Kidney glomerular epithelial cell (primary cell): Measurements from ENCODE around the gene PSMB3.
A peak's percentile ranks its signal among the peaks of the same experiment; 100 is the strongest.
"Not testable (repeated sequence)": the region's sequence is repeated elsewhere in the genome, so short reads cannot be mapped to it uniquely, and the experiment has no call there.

Experiments
- DNase-seq: peaks from one replicate; lab custom pipeline; 2025; lab: John Stamatoyannopoulos, UW

Gene PSMB3

GRCh38 chr17:38749223-38750043, 3.1 kb upstream of the PSMB3 start:
- DNase-seq = peak; percentile 51

DNA sequence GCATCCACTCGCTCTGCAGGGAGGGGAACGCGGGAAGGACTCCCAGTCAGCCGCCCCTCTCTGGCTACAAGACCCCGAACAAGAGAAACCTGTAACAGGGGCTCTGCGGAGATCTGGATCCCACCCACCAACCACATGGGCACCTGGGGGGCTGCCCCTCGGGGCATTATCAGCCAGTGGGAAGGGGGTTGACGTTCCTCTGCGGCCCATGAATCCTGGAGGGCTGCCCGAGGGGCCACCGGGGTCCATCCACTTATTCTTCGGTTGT, 2.6 kb upstream of the PSMB3 start:
- no peak for DNase-seq

DNA sequence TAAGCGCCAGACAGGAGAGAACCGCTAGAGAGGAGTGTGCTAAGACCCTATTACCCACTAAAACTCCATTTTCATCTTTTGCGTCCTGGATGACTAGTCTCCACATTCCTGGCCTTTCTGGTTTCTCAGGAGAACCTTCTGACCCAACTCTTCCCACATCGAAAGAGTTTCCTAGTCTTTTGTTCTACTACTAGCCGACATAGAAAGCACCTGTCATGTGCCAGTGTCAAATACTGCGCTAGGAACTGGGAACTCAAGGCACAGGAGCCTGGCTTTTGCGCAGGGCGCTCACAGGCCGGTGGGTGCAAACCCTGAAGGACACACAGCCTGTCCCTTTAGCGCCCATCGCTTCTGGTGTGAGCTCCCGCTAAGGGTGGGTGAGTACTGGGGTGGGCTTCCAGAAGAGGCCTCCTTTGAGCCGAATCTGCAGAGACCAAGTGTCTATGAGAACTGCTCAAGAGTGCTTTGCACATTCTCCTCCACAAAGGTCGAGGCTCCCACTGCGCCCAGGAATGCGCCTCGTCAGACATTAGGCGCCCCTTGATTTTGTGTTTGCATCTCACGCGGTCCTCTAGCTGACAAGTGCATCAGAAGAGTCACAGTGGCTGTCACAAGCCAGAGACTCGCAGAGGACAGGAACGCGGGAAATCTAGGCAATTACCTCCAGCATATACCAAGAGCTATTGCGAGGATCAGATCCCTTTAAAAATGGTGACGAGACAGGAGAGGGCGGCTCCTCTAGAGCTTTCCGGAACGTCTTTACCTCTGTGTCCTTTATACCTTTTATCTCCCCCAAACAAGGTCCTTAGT, 2.0 kb upstream of the PSMB3 start:
- no peak for DNase-seq

GRCh38 chr17:38751144-38751807, 1.3 kb upstream of the PSMB3 start:
- peak; percentile 46 for DNase-seq

DNA sequence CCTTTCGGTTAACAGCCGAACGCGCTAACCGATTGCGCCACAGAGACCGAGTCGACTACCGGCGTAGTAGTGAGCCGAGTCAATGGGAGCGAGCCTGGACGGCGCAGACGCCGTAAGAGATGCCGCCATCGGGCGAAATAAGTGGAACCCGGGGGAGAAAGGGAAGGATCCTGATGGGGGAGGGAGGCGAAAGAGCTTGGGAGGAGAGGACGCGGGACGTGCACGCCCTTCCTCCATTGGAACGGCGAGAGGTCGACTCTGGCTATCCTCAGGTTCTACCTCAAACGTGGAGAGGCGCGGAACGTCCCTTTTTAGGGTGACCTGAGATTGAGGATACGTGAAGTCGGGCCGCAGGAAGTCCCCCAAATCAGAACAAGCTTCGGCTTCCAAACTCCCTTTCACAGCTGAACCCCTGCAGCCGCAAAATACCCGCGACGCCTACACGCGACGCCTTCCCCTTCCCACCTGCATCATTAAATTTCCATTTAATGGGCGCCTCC, 683 bp upstream of the PSMB3 start:
- DNase-seq = peak; percentile 74

DNA sequence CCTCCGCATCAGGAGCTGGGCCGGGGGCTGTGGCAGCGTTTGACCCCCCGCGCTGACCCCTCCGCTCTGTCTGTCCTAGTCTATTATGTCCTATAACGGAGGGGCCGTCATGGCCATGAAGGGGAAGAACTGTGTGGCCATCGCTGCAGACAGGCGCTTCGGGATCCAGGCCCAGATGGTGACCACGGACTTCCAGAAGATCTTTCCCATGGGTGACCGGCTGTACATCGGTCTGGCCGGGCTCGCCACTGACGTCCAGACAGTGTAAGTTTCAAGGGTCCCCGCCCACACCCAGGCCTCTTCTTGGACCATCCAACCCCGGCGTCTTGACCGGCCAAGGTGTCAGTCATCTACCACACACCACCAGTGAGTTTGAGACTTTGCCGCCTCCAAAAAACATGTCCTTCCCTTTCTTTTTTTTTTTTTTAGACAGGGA, 548 bp downstream of the PSMB3 start:
- no peak for DNase-seq

GRCh38 chr17:38761612-38762011, 9.1 kb downstream of the PSMB3 start:
- no peak for DNase-seq

- DNase-seq = no peak
Observed at GRCh38 chr17:38762231-38762630, 9.7 kb downstream of the PSMB3 start.

DNA sequence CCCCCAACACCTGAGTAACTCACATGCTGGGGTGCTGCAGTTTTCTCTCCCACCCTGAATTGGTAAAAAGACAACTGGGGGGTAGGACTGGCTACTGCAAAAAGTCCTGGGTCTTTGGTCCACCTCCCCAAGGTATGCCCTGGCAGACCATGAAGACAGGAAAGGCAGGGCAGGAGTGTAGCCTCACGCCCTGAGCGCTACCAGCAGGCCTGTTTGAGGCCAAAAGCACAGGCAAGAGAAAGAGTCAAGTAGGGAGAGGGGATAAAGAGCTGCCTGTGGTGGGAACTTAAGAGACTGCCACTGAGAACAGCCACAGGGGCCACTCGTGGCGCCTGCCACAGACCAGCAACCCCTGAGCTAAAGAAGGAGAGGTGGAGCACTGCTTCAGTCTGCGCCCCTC, 13.8 kb downstream of the PSMB3 start:
- DNase-seq = no peak

GRCh38 chr17:38768417-38768816, 15.9 kb downstream of the PSMB3 start:
- no peak for DNase-seq

GRCh38 chr17:38773258-38773657, 20.7 kb downstream of the PSMB3 start:
- DNase-seq = no peak

DNA sequence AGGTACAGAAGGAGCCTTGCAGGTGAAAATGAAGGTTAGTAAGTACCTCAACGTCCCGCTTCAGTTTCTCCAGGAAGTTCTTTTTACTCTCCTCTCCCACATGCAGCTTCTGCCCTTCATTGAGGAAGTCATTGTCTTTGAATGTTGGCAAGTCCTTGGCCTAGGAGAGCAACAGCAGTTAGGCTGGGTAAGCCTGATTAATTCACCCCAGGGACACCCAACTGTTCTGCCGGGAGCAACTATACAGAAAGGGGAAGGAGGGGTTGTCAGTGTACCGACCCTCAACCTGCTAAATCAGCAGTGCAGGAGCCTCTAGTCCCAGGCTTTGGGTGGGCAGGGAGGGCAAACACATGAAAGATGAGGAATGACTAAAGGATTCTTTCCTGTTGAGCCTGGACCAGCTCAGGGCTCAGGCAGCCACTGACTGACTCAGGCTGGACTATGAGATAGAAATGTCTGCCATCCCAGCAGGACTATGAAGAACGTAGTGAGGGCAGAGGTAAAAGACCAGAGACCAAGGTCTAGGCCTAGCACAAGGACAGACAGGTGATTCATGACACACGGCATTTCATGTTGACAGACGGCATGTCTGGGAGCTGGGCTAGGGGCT, 25.2 kb downstream of the PSMB3 start:
- no peak for DNase-seq

DNA sequence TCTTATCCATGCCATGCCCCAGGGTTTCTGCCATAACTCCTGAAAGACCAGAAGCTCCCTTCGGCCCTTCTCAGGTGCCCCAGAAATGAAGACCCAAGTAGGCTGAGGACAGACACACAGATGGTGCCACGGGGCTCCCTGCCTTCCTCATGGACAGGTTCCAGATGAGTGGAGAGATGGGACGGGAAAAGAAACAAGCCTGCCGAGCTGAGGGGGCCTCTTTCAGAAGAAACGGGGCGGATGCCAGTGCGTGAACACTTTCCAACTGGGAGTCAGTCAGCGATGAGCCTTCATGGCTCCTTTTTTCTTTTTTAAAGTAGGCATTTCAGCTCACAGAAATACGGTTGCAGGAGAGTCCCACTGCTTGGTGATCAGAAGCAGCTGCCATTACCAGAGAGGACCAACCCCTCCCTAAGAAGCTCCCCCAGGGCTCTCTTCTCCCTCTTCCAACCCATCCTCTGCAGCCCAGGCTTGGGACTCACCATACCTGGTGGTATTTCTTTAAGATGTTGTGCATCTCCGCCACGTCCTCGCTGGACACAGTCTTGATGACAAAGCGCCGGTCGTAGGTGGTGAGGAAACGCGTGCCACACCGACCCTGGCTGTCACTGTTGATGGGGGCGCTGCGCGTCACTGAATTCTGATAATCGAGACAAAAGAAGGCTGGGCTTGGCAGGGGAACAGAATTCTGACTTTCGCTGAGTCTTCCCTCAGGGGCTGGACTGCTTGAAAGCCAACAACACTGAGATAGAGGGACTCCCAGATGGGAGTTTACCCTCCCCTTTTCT, 27.6 kb downstream of the PSMB3 start:
- DNase-seq = no peak

DNA sequence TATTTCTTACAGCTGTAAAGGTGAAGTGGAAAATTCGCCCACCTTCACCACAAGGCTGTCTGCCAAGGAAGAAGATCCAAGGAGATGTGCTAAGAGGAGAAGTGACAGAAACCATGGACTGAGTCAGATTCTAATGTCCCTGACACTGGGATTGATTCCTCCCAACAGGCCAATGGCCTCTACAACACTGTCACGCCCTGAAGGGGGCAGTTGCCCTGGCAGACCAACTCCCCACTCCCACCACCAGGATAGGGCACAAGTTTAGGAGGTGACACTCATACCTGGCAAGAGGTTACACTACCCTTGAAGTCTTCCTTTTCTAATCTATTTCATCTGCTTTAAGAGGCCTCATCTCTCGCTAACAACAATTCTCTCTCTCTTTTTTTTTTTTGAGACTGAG, 30.7 kb downstream of the PSMB3 start:
- no peak for DNase-seq

DNA sequence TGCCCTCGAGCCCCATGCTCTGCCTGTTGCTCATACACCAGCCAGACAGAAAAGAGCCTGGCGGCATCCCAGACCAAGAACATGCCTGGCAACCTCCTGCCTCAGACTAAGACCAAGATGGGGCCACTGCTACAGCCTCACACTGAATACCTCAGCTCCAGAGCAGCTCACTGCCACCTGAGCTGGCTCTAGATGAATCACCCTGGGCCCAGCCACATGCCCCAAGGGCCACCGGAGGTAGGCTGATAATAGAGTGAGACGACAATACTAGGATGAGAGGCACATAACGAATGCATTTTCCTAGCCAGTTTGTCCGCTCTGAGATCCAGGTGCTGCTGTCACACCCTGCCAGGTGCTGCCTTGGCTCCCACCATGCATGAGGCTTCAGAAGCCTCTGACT, 33.8 kb downstream of the PSMB3 start:
- no peak for DNase-seq

DNA sequence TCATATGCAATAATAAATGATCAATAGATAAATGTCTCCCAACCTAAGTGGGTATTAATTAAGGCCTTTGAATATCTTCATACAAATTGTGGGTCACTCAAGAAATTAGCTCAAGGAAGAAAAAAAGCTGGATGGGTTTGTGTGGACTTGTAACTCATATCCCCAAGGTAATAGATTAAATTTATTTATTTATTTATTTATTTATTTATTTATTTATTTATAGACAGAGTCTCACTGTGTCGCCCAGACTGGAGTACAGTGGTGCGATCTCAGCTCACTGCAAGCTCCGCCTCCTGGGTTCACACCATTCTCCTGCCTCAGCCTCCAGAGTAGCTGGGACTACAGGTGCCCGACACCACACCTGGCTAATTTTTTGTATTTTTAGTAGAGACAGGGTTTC, 35.5 kb downstream of the PSMB3 start:
- DNase-seq = not testable (repeated sequence)

DNA sequence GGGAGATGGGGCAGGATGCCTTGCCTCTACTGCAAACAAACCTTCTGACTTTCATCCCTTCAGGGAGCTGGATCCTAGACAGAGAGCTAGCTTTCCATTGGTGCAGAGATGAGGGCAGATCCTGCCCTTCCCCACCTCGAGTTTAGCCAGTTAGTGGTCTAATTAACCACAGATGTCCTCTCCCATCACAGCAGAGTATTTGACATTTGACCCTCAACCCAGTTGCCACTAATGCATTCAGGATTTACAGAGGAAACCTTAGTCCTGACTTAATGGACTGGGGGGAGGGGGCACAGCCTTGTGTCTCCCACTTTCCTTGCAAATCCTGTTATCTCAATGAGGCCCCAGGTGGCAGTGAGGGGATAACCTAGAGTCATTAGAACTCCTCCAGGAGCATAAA, 36.6 kb downstream of the PSMB3 start:
- DNase-seq = no peak

DNA sequence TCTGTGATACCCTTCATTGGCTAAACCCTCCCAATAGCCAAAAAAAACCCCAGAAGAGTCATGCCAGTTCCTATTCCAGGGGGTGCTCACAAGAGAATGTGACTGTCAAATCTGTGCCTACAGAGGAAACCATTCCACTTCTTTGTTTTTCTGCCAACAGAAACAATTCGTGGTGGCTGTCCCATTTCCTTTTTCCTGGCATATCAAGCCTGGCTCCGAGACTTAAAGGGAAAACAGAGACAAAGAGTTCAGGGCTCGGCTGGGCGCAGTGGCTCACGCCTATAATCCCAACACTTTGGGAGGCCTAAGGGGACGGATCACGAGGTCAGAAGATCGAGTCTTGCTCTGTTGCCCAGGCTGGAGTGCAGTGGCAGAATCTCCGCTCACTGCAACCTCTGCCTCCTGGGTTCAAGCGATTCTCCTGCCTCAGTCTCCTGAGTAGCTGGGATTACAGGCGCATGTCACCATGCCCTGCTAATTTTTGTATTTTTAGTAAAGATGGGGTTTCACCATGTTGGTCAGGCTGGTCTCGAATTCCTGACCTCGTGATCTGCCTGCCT, 37.7 kb downstream of the PSMB3 start:
- DNase-seq = not testable (repeated sequence)

DNA sequence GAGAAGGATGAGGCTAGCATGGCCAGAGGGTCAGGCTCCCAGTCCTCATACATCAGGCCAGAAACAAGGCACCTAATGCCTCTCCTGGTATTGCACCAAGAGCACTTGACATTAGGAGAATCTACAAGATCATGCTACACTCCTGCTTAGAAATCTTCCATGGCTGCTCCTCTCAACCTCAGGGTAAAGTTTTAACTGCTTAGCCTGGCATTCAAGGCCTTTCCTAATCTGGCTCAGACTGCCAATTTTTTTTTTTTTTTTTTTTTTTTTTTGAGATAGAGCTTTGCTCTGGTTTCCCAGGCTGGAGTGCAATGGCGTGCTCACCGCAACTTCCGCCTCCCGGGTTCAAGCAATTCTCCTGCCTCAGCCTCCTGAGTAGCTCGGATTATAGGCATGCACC, 38.6 kb downstream of the PSMB3 start:
- no peak for DNase-seq

DNA sequence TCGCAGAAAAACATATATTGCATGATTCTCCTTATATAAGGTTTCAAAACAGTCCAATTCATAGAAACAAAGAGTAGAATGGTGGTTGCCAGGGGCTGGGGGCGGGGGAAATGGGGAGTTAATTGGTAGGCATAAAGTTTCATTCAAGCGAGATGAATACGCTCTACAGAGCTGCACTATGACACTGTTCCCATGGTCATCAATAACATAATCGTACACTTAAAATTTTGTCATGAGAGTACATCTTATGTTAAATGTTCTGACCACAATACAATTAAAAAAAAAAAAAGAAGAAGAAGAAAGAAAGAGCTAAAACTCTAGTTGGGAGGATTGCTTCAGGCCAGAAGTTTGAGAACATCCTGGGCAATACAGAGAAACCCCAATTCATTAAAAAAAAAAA, 41.7 kb downstream of the PSMB3 start:
- DNase-seq = no peak

DNA sequence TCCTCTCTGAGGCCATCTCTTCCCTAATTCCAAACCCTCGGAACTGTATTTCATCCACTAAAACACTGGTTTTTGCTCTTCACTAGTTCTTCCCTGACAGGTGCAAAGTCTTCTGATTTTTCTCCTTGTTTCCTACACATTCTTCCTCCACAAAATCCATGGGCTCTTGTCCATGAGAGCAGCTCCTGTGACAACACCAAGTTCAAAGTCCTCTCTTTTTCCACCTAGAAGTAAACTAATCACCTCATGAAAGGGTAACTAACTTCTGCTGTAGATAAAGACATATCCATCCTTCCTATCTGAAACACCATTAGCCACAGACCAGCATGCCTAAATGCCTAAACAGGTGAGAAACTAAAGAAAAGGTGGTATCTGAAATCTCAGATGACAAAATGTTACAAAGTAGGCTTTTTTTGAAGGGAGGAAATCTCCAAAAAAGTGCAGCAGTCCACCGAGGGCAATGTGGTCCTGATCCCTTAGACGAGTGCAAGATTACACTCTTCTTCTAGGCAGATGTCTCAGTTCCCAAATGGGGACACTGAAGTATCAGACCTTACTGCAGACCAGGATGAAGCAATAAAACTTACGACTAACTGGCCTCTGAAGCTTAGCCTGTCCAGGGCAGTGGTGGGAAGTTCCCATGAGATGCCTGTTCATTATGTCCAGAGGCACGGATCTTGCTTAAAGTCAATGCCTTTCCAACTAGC, 44.1 kb downstream of the PSMB3 start:
- DNase-seq = no peak
